Activated gamma-delta T cell treated with anti-CD3 and anti-CD28 coated beads, Interleukin-2, amount 50 U/mL, for 16 hours (primary cell): ENCODE data around the gene MRPL19.
A peak's percentile ranks its signal among the peaks of the same experiment; 100 is the strongest.

ENCODE experiments used
- DNase-seq: peaks from one replicate; pipeline ENCODE4 v3.0.0-alpha.2; 2020; ENCODE audit warnings: low read depth

MRPL19 gene

GRCh38 chr2:75616933-75617332 is 29.6 kb upstream of the MRPL19 start:
- no peak for DNase-seq

- no peak for DNase-seq
These were observed 26.4 kb upstream of the MRPL19 start for GRCh38 chr2:75619956-75620740.

DNA sequence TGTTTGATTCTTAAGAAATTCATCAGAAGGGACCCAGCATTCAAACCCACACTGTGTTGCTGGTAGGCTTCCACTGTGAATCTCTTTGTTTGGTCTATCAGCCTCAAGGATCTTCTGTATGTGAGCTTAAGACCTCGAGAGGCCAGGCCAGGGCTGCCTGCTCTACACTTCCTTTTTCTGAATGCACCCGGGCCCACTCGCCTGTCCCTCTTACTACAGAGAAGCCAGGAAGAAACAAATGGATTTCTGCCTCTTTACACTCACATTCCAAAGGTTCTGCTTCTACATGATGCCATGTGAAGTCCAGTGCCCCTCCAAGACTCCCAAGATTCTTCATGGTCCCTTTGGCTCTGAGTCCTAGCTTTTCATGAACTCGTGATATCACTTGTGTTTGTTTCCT is 25.4 kb upstream of the MRPL19 start:
- no peak for DNase-seq

GRCh38 chr2:75622500-75622899 is 24.1 kb upstream of the MRPL19 start:
- DNase-seq, result no peak

DNA sequence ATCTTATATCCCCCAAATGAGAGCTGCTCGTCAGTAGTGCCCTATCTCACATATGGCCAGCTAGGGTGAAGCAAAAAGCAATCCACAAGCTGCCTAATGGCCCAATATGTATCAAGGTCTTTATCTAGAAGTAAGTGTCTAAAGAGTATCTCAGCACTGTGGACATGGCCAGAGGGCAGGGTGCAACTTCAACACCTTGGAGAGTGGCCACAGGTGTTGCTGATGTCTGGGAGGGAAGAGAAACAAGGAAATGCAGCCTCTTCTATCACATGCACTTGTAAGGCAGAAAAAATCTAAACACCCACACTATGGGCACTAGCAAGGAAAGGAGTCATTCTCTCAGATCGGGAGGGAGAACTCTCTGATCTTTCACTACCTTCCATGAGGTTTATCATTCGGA is 23.7 kb upstream of the MRPL19 start:
- no peak for DNase-seq

DNA sequence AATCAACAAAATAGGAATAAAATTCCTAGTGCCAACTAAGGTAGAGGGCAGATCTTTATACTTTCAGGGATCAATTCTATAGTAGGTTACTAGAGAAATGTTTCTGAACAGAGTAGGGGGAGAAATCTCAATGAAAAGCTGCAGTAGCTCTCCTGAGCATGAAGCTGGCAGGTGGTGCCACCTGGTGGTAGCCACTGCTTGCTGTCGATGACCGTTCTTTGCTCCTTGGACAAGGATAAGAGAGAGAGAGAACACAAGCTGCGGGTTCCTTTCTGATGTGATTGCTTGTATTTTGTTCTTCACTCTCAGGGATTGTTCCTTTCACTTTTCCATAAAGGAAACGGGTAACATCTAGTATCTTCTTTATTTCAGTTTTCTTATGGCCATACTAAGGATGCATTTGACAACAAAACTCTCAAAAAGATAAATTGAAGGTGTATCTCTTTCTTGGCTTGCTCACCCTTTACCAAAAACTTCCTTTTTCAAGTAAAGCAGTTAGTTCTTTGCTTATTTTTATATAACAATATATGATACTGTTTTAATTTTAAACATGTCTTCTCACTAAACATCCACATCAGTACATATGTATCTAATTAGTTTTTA is 18.6 kb upstream of the MRPL19 start:
- peak; percentile 35 for DNase-seq

DNA sequence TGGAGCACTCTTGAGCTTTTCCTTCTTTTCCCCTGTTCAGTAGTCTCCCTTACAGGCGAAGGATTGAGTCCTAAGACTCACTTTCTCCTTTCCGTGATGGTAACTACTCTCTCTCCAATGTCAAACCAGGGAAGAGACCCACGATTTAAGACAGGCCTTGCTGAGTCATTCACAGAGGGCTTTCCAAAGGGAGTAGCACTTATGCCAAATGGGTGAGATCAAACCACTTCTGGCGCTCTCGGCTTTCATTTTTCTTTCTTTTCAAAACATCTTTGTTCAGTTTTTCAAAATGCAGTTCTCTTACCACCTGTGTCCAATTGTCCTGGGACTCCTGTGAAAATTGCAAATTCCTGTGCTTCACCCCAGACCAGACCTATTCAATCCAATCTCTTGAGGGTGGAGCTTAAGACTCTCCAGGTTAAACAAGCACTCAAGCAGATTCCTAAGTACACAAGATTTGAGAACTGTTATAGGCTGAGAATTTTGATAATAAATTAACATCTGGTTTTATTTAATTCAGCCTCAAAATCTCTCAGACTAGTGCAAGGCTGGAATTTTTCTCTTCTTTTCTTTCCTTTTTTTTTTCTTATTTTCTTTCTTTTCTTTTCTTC is 14.4 kb upstream of the MRPL19 start:
- no peak for DNase-seq

DNA sequence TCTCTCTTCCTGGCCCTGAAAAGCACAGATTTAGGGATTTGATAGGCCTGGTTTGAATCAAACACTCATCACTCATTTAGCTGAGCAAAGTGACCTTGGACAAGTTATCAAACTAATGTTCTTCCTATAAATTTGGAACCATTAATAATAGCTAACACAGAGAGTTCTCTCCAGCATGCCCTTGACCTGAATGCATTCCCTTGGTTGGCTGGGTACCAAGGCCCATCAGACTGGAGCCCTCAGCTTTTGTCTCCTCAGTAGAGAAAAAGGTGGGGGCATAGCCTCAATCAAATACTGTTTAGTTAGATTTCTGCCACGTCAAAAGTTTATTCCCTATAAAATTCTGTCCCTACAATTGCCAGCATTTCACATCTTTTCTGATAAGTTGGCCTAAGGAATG is 13.8 kb upstream of the MRPL19 start:
- DNase-seq, result no peak

DNA sequence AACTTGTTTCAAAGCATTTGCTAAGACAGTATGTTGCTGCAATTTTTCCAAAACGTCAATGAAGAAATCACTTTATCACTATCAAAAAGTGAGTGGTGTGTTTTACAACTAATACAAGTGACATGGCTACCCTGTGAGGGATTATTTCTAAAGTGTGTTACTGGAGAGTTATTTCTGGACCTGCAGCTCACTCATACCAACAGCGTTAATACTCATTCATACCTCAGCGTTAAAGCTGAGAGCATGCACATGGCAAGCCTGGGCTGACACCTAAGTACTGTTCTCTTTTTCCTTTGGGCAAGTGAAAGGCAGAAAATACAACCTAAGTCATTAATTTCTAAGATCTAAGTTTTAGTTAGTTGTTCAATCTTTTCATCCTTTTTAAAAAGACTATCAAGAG is 13.0 kb upstream of the MRPL19 start:
- DNase-seq, result no peak

DNA sequence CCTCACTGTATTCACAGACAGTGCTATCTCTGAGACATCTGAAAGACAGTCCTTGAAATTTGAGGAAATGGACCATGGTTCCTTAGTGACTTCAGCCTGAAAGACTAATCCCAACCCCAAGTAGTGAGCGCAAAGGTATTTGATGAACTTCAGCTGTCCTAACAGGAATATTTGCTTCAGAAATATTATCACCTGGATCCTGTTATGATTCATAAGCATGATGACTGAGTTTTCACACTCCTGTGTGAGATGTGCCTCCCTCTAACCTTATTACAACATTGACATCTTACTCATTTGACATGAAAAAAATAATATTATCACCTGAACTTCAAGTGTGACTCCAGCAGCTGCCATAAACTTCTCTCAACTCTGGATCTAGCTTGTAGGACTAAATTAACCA is 11.6 kb upstream of the MRPL19 start:
- no peak for DNase-seq

DNA sequence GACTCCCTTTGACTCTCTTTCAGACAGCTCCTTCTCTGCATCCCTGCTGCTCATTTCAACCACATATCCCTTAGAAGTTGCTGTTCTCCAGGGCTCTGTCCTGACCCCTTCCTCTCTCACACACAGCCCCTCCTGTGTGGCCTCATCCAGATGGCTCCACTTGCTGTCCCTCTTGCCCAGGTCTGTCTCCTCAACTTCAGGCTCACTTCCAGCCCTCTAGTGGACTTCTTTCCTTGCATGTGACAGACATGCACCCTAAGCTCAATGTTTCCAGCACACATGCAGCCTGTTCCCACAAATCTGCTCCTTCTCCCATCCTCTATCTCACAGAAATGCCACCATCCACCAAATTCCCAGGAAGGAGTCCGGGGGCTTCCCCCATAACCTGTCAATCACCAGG is 9.0 kb upstream of the MRPL19 start:
- no peak for DNase-seq

DNA sequence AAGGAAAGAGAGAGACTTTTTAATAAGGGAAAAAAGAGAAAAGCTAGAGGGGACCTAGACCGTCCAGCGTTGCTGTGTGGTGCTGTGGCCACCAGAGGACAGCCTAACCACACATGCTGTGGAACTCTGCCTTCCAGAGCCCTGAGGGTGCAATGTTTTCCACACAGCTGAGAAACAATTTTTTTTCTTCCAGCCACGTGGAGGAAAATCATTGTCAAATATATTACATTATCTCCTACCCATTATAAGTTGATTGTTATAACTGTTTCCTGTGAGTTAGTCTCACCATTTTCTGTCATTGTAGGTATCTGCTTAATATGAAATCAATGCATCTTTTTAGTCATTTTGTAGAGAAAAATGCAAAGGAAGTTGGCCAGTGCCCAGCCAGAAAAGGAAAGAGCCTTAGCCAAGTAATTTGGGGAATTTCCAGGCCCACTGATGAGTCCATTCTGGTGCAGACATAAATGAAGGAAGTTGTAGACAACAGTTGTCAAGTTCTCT is 5.9 kb upstream of the MRPL19 start:
- DNase-seq, result peak; percentile 32

DNA sequence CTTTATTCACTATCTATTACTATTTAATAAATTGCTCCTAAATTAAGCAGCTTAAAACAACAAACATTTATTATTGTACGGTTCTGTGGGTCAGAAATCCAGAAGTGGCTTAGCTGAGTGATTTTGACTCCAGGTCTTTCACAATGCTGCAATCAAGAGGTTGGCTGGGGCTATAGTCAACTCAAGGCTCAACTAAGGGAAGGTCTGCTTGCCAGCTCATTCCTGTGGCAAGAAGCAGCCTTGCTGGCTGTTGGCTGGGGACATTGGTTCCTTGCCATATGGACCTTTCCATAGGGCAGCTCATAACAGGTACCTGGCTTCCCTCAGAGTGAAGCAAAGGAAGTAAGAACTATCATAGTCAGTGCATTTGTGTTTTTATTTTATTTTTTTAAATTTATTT is 5.0 kb upstream of the MRPL19 start:
- no peak for DNase-seq

- DNase-seq, result no peak
These were observed 2.6 kb upstream of the MRPL19 start for GRCh38 chr2:75643980-75644379.

DNA sequence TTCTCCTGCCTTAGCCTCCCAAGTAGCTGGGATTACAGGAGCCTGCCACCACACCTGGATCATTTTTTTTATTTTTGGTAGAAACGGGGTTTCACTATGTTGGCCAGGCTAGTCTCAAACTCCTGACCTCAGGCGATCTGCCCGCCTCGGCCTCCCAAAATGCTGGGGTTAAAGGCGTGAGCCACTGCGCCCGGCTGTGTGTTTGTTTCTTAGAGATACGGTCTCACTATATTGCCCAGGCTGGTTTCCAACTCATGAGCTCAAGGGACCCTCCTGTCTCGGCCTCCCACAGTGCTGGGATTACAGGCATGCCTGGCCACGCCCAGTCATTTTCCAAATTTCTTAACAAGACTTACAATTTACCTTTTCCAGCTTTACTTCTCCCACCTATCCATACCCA is 940 bp upstream of the MRPL19 start:
- DNase-seq, result no peak

- DNase-seq, result no peak
These were observed 447 bp upstream of the MRPL19 start for GRCh38 chr2:75646090-75646582.

- DNase-seq, result no peak
These were observed 1.2 kb downstream of the MRPL19 start for GRCh38 chr2:75647771-75648170.

DNA sequence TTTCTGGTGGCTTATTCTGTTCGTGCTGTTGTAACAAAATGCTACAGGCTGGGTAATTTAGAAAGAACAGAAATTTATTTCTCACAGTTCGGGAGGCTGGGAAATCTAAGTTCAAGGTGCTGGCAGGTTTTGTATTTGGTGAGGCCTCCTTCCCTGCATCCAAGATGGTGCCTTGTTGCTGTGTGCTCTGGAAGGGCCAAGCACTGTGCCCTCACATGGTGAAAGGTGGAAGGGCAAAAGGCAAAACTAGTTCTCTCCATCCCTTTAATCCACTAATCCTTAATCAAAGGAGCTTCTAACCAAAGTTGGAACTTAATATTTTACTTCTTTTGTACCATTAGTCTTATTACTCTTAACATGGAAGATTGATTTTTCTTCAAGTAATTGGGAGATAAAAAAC is 7.4 kb downstream of the MRPL19 start:
- no peak for DNase-seq

GRCh38 chr2:75655861-75656260 is 9.3 kb downstream of the MRPL19 start:
- DNase-seq, result no peak

- DNase-seq, result no peak
These were observed 10.0 kb downstream of the MRPL19 start for GRCh38 chr2:75656563-75656962.

- DNase-seq, result no peak
These were observed 11.2 kb downstream of the MRPL19 start for GRCh38 chr2:75657798-75658197.

DNA sequence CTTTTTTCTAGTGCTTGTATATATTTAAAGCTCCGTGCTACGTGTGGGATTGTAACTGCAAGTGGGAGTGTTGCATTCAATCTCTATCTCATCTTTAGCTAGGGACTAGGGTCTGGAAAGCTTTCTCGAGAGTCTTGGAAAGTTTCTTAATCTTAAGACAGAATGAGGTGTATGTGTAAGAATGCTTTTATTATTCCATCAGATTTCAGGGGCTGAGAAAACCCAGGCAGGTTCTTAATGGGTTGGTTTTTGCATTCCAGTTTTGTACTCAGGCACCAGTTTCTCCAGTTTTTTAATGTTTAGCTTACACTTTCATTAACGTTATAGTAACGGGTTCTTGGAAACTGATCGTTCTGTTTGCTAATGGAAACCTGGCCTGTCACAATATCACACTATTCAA is 20.3 kb downstream of the MRPL19 start:
- no peak for DNase-seq

DNA sequence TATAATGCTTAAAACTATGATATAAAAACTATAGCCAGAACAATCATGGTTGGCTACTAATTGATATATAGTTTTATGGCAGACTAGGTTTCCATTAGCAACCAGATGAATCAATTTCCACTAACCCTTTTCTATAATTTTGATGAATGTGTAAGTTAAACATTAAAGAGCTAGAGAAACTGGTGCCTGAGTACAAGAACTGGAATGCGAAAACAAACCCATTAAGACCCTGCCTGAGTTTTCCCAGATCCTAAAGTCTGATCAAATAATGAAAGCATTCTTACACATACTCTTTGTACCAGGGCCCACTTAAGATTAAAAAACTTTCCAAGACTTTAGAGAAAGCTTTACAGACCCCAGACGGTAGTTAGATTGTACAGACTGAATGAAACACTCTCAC is 21.3 kb downstream of the MRPL19 start:
- no peak for DNase-seq
